ENCODE data around the gene PLP1. TPM values are rescaled to one million over a fixed set of nuclear protein-coding genes. Genes with fewer than 3 reads are reported as not detected.
"Not testable (repeated sequence)": the region's sequence is repeated elsewhere in the genome, so short reads cannot be mapped to it uniquely, and the experiment has no call there.

Gene PLP1
- total RNA-seq, 2 experiments from 2014 or later: not detected

DNA sequence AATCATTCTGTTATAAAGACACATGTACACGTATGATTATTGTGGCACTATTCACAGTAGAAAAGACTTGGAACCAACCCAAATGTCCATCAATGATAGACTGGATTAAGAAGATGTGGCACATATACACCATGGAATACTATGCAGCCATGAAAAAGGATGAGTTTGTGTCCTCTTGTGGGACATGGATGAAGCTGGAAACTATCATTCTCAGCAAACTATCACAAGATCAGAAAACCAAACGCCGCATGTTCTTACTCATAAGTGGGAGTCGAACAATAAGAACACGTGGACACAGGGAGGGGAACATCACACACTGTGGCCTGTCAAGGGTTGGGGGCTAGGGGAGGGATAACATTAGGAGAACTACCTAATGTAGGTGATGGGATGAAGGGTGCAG, 40.5 kb downstream of the PLP1 start:
- H3K9me3 Mint-ChIP-seq; H3K27ac Mint-ChIP-seq; H3K4me3 Mint-ChIP-seq; H3K4me1 Mint-ChIP-seq (ENCODE audit: low read depth); POLR2A ChIA-PET; H3K36me3 Mint-ChIP-seq; DNase-seq: not testable (repeated sequence)
- CTCF ChIA-PET: interaction anchor here (1.6 to 3.1 kb wide), 3 partner anchors 15 to 105 kb away, joined by 3 to 18 read pairs (median 10); partner anchors contain the start of genes RAB9B and TMEM31
- intact Hi-C loops (cut with micrococcal nuclease): loop anchor here (1.0 kb wide), 3 partner anchors 106 to 284 kb away; no protein-coding TSS in a partner anchor
- peaks cover 10% of the 10 kb centered on the region for H3K27me3 Mint-ChIP-seq

- intact Hi-C loops (cut with micrococcal nuclease): loop anchor here (1.0 kb wide), 3 partner anchors 106 to 284 kb away; no protein-coding TSS in a partner anchor
- Mint-ChIP-seq H3K4me1 (ENCODE audit: low read depth) (peaks cover 4% of the 10 kb centered on the region), H3K27me3 (peaks cover 10% of the 10 kb centered on the region), H3K36me3 (no peaks in the 10 kb centered on the region), H3K27ac (no peak overlapping the region), H3K4me3 (no peak overlapping the region), H3K9me3 (no peaks in the 10 kb centered on the region)
- ChIA-PET CTCF (interaction anchor here (1.6 to 3.1 kb wide), 3 partner anchors 14 to 106 kb away, joined by 3 to 18 read pairs (median 10); partner anchors contain the start of genes RAB9B and TMEM31), POLR2A (no interaction called here)
- DNase-seq: no peak
Observed at GRCh38 chrX:103817502-103817901, 40.9 kb downstream of the PLP1 start.

DNA sequence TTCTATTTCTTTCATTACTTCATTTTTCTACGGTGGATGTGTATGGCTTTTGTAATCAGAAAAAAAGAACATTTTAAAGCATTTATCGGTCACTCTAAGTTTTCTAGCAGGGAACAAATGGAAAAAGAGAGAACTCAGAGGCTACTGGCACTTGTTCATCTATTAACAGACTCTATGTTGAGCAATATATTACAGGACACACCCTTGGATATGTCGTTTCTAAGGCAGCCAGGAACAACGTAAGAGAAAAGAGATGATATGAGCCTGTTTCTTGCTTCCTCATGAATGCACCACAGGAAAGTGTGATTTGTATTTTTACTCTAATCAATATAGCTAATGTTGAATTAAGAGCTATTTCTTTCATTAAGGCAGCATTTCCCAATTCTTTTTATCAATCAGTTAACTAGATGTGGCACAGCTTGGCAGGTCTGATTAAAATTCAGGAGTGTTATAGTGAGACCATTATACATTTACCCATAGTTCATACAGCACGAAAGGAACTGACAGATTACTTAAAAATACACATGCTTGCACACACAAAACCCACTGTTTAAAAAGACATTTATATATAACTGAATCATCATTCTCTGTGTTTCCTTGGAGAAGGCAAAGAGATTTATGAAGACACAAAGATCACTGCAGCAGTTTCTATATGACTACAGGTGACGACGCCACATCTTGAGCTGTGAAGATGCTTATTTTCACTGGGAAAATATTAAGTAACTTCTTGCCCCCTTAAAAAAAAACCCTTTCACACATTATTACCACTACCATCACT, 42.4 kb downstream of the PLP1 start:
- Mint-ChIP-seq H3K4me1 (ENCODE audit: low read depth) (peaks cover 3% of the 10 kb centered on the region), H3K36me3 (no peaks in the 10 kb centered on the region), H3K4me3 (no peak overlapping the region), H3K9me3 (no peaks in the 10 kb centered on the region), H3K27ac (no peak overlapping the region), H3K27me3 (peaks cover 7% of the 10 kb centered on the region)
- POLR2A ChIA-PET: no interaction called here
- intact Hi-C loops (cut with micrococcal nuclease): no loop called here
- CTCF ChIA-PET: interaction anchor here (1.2 to 3.1 kb wide), 2 partner anchors 10 to 13 kb away, joined by 3 to 10 read pairs; partner anchors contain the start of gene RAB9B
- no peak for DNase-seq

DNA sequence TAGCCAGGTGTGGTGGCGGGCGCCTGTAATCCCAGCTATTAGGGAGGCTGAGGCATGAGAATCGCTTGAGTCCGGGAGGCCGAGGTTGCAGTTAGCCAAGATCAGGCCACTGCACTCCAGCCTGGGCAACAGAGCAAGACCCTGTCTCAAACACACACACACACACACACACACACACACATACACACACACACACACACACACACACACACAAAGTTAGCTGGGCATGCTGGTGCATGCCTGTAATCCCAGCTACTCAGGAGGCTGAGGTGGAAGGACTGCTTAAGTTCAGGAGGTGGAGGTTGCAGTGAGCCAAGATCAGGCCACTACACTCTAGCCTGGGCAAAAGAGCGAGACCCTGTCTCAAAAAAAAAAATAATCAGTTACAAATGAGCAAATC, 44.2 kb downstream of the PLP1 start:
- H3K9me3 Mint-ChIP-seq; intact Hi-C loops (cut with micrococcal nuclease); H3K36me3 Mint-ChIP-seq; H3K4me1 Mint-ChIP-seq (ENCODE audit: low read depth); H3K4me3 Mint-ChIP-seq; H3K27ac Mint-ChIP-seq; POLR2A ChIA-PET; DNase-seq; H3K27me3 Mint-ChIP-seq; CTCF ChIA-PET: not testable (repeated sequence)

DNA sequence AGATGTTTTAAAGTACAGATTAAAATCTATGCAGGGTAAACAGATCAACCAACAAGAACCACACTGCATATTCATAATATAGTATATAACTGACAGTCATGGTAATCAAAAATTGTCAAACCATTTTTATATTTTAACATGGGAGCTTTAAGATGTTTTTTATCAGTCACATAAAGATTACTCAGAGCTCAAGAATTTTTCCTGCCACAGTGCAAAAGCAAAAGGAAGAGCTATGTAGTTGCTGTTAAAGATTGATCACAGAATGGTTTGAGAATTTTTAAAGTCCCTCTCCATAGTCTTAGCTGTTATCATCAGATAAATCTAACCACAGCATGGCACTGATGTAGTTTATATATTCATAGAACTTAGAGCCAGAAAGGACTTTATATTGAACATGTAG, 47.0 kb downstream of the PLP1 start:
- Mint-ChIP-seq H3K27ac (no peak overlapping the region), H3K4me3 (no peak overlapping the region), H3K4me1 (ENCODE audit: low read depth) (peaks cover 3% of the 10 kb centered on the region), H3K27me3 (no peaks in the 10 kb centered on the region), H3K36me3 (no peaks in the 10 kb centered on the region), H3K9me3 (no peaks in the 10 kb centered on the region)
- intact Hi-C loops (cut with micrococcal nuclease): no loop called here
- DNase-seq: no peak
- ChIA-PET POLR2A (no interaction called here), CTCF (interaction anchor here (1.3 kb wide), 1 partner anchor 112 kb away, joined by 3 read pairs; no protein-coding TSS in a partner anchor)

DNA sequence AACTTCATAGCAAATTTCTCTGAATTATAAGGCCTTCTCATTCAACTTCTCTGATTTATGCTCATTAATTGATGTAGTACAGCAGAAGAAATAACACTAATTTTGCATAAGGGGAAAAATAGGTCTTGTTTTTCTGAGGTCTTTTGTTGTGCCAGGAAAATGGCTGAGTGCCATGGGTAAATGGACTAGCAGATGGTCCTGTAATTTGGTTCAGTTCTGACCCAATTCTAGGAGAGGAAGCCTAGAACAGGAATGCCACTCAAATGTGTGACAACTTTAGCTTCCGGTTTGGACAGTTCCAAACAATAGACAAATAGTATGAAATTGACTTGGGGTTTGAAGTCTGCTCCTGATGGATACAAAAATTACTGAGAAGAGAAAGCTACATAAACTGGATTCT, 49.2 kb downstream of the PLP1 start:
- CTCF ChIA-PET: no interaction called here
- intact Hi-C loops (cut with micrococcal nuclease): no loop called here
- Mint-ChIP-seq H3K27me3 (no peaks in the 10 kb centered on the region), H3K27ac (no peak overlapping the region), H3K36me3 (no peaks in the 10 kb centered on the region), H3K4me1 (ENCODE audit: low read depth) (peaks cover 3% of the 10 kb centered on the region), H3K4me3 (no peak overlapping the region), H3K9me3 (no peaks in the 10 kb centered on the region)
- POLR2A ChIA-PET: no interaction called here
- DNase-seq: no peak

- POLR2A ChIA-PET: no interaction called here
- intact Hi-C loops (cut with micrococcal nuclease): no loop called here
- no peak overlapping the region for H3K4me3 Mint-ChIP-seq
- no peaks in the 10 kb centered on the region for H3K36me3 Mint-ChIP-seq
- H3K9me3 Mint-ChIP-seq: no peaks in the 10 kb centered on the region
- H3K4me1 Mint-ChIP-seq (ENCODE audit: low read depth): peaks cover 6% of the 10 kb centered on the region
- H3K27me3 Mint-ChIP-seq: peaks cover 4% of the 10 kb centered on the region
- no peak for DNase-seq
- CTCF ChIA-PET: interaction anchor here (1.0 to 1.4 kb wide), 3 partner anchors 117 to 367 kb away, joined by 3 read pairs; no protein-coding TSS in a partner anchor
- no peak overlapping the region for H3K27ac Mint-ChIP-seq
Observed at GRCh38 chrX:103828529-103828928, 51.9 kb downstream of the PLP1 start.

DNA sequence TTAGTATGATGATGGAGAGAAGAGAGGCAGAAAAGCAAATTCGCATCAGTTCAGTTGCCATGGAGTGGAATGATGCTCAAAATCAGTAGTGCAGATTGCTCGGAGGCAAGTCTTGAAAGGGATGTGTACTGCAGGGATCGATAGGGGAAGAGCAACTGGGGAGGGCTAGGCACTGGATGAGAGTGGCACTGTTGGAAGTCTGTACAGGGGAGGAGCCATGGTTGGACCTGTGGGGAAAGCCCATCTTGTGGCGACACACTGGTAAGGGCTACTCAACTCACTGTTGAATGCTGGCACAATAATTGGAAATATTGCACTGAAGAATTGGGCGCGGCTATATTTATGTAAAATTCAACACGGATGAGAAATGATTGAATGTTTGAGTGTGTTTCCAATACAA, 54.2 kb downstream of the PLP1 start:
- no peak overlapping the region for H3K27ac Mint-ChIP-seq
- no peak for DNase-seq
- no peaks in the 10 kb centered on the region for H3K9me3 Mint-ChIP-seq
- ChIA-PET CTCF (interaction anchor here (1.4 to 1.7 kb wide), 3 partner anchors 14 to 306 kb away, joined by 3 to 10 read pairs (median 10); no protein-coding TSS in a partner anchor), POLR2A (interaction anchor here (0.5 kb wide), 1 partner anchor 239 kb away, joined by 3 read pairs; no protein-coding TSS in a partner anchor)
- H3K36me3 Mint-ChIP-seq: no peaks in the 10 kb centered on the region
- H3K4me3 Mint-ChIP-seq: no peak overlapping the region
- H3K4me1 Mint-ChIP-seq (ENCODE audit: low read depth): peaks cover 3% of the 10 kb centered on the region
- intact Hi-C loops (cut with micrococcal nuclease): loop anchor here (5.0 kb wide), 2 partner anchors 86 to 144 kb away; partner anchors contain the start of gene MORF4L2
- peaks cover 4% of the 10 kb centered on the region for H3K27me3 Mint-ChIP-seq

DNA sequence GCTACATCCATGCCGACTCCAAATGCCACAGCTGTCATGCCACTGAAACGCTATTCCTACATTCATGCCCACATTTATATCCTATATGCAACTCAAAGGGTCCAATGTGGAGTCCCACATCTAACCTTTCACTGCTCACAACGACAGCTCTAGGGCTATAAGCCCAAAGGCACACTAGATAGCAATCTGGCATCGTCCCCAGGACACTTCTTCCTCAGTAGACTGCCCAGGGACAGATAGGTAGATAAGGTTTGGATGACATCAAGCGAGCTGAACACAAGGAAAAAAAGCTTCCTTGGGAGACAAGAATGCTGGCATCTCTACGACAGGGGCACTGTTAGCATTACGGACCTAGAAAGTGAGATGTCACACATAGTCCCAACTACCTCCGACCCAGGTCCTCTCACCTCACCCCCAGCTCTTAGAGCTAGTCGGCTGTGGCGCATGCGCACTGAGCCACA, 54.7 kb downstream of the PLP1 start:
- H3K4me3 Mint-ChIP-seq: peak overlapping the region; percentile 70
- H3K9me3 Mint-ChIP-seq: no peaks in the 10 kb centered on the region
- intact Hi-C loops (cut with micrococcal nuclease): loop anchor here (5.0 kb wide), 2 partner anchors 86 to 144 kb away; partner anchors contain the start of gene MORF4L2
- H3K4me1 Mint-ChIP-seq (ENCODE audit: low read depth): peaks cover 3% of the 10 kb centered on the region
- ChIA-PET CTCF (interaction anchor here (1.4 to 1.7 kb wide), 3 partner anchors 14 to 306 kb away, joined by 3 to 10 read pairs (median 10); no protein-coding TSS in a partner anchor), POLR2A (interaction anchor here (0.5 kb wide), 1 partner anchor 240 kb away, joined by 3 read pairs; no protein-coding TSS in a partner anchor)
- peaks cover 4% of the 10 kb centered on the region for H3K27me3 Mint-ChIP-seq
- H3K36me3 Mint-ChIP-seq: no peaks in the 10 kb centered on the region
- DNase-seq: no peak
- H3K27ac Mint-ChIP-seq: no peak overlapping the region

DNA sequence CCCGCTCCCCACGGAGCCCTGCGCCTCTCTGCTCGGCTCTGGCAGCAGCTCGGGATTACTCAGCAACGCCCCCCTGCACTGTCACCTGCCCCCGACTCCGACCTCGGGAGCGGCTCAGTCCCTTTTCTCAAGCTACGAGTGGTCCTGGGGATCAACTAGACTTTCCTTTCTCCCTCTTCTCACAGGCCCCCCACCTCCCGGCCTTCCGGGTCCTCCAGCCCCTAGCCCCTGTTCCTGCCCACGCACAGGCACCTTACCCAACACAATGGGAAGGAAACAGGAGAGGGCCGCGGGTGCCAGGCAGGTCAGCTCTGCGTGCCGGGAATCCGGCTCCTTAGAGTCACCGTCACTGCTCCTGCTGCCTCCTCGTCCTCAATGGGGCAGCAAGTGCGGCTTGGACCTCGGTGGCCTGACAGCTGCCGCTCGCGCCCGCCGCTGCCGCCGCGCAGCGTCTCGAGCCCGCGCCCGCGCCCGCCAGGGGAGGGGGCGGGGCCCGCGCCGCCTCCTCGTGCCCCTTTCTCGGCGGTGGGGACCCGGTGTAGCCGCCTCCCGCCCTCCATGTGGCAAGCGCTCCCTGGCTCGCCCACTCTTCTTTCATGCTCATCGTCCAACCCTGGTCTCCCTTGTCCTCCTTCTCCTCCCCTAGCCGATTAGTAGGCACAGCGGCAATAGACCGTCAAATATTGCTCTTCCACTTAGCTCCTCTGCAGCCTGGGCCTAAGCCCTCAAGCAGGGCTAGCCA, 55.3 kb downstream of the PLP1 start, which contains the start of gene RAB9B:
Gene RAB9B (minus strand): TSS at position 455 of the 742 bp plus-strand sequence. CDS start 6,473 bp downstream, outside the sequence.
- Mint-ChIP-seq H3K27ac (no peak within 1 kb of the TSS), H3K9me3 (no peaks in the 10 kb centered on the region), H3K4me3 (peak within 1 kb of the TSS; percentile 70), H3K4me1 (ENCODE audit: low read depth) (peaks cover 3% of the 10 kb centered on the region), H3K36me3 (no peaks in the 10 kb centered on the region), H3K27me3 (peaks cover 4% of the 10 kb centered on the region)
- intact Hi-C loops (cut with micrococcal nuclease): loop anchor here (5.0 kb wide), 2 partner anchors 85 to 145 kb away; partner anchors contain the start of gene MORF4L2
- POLR2A ChIA-PET: no interaction called here
- CTCF ChIA-PET: interaction anchor here (1.4 to 1.7 kb wide), 3 partner anchors 13 to 305 kb away, joined by 3 to 10 read pairs (median 10); no protein-coding TSS in a partner anchor
- peak; percentile 75 for DNase-seq

DNA sequence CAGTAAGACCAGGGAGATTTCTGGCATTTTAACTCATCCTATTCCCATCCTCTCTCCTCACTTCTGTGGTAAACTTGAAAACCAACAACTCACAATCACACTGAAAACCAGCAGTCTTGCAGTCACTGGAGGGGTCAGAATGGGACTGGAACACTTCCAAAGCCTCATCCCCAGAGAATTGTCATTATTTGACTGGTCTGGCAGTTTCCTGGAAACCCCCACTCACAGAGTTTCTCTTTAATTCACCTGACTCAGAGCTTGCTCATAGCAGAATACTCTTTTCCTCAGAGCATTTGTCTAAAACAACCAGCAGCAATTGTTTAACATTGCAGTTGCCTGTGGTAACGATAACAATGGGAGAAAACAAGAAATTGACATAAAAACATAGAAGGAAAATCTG, 62.8 kb downstream of the PLP1 start:
- intact Hi-C loops (cut with micrococcal nuclease): no loop called here
- ChIA-PET CTCF (interaction anchor here (1.6 kb wide), 1 partner anchor 80 kb away, joined by 3 read pairs; no protein-coding TSS in a partner anchor), POLR2A (no interaction called here)
- no peak overlapping the region for H3K4me3 Mint-ChIP-seq
- no peaks in the 10 kb centered on the region for H3K27me3 Mint-ChIP-seq
- peak overlapping the region; percentile 39 for H3K27ac Mint-ChIP-seq
- H3K36me3 Mint-ChIP-seq: peaks cover 4% of the 10 kb centered on the region
- peaks cover 10% of the 10 kb centered on the region for H3K4me1 Mint-ChIP-seq (ENCODE audit: low read depth)
- DNase-seq: peak; percentile 35
- peaks cover 10% of the 10 kb centered on the region for H3K9me3 Mint-ChIP-seq
